SK-N-SH (cell line): Measurements from ENCODE around the gene SNW1.

ENCODE experiments used
- CTCF ChIP-seq: fragments of 200-600 bp; sonication (generic); IDR thresholded peaks from 2 replicates; pipeline ENCODE4 v1.6.1; 2017; ENCODE audit warnings: antibody characterized with exemption, mild to moderate bottlenecking, moderate library complexity
- FOXJ3 ChIP-seq: sonication (generic); formaldehyde crosslinking; IDR thresholded peaks from 2 replicates; pipeline ENCODE4 v1.5.1; 2020; ENCODE audit warnings: mild to moderate bottlenecking, missing genetic modification reagents
- POLR2AphosphoS5 ChIP-seq: IDR thresholded peaks from 2 replicates; pipeline ENCODE4 v1.6.1; 2012; ENCODE audit warnings: low read depth, low read length
- TCF12 ChIP-seq: IDR thresholded peaks from 2 replicates; pipeline ENCODE4 v1.4.0; 2012

GRCh38 chr14:77799863-77800730 lies 39.1 kb upstream of the SNW1 start, which contains the start of gene ADCK1:
- TF ChIP-seq CTCF, result peak; percentile 46
- TF ChIP-seq POLR2AphosphoS5, result peak; percentile 72
- TF ChIP-seq FOXJ3, result no peak
- TF ChIP-seq TCF12, result no peak
